Ishikawa (cell line): ENCODE results near the gene ZNF41.

Experiments
- EGR1 ChIP-seq: IDR thresholded peaks from 2 replicates; pipeline ENCODE4 v1.6.1; 2012
- RAD21 ChIP-seq: IDR thresholded peaks from 2 replicates; pipeline ENCODE4 v1.6.1; 2012; ENCODE audit warnings: low read depth
- TAF1 ChIP-seq: IDR thresholded peaks from 2 replicates; pipeline ENCODE4 v1.6.1; 2012; ENCODE audit warnings: low read depth, mild to moderate bottlenecking

GRCh38 chrX:47447607-47448006, 35.4 kb downstream of the ZNF41 start:
- TF ChIP-seq RAD21 (no peak), TAF1 (no peak), EGR1 (no peak)
